Pulmonary artery endothelial cell (primary cell): ENCODE measurements around the gene NMNAT2. TPM values are rescaled to one million over a fixed set of nuclear protein-coding genes. Genes with fewer than 3 reads are reported as not detected.

Source experiments
- DNase-seq: peaks from one replicate; pipeline ENCODE4 v3.0.0-alpha.2; 2011; ENCODE audit warnings: low read depth, low spot score
- total RNA-seq: library from RNA; depleted of rRNA; stranded (reverse); fragments of >200 nt; gene quantifications from 2 replicates; pipeline ENCODE4 v1.2.3, GENCODE V29; 2014

The NMNAT2 gene
- total RNA-seq, 1 donor from 2014 or later = 0.20 TPM

DNA sequence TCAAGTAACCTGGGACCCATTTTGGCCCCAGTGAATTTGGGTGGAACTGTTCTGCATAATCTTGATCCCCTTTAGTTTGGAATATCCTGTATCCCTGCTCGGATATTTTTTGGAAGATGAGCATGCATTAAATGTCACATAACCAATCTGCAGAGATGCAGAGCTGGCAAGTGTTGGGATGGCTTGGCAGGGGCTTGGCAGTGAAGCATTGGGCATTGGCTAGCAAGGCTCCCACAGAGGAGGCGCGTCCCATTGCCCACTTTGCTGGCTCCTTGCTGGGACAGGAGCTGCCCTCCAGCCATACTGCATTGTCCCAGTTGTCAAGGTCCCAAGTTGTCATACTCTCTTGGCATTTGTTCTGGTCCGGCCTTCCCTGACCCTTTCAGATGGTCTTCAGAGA lies 202.2 kb downstream of the NMNAT2 start:
- DNase-seq = no peak

- DNase-seq = no peak
These were observed 203.0 kb downstream of the NMNAT2 start for GRCh38 chr1:183215076-183215720.

GRCh38 chr1:183214021-183214970 lies 203.9 kb downstream of the NMNAT2 start:
- DNase-seq = no peak

DNA sequence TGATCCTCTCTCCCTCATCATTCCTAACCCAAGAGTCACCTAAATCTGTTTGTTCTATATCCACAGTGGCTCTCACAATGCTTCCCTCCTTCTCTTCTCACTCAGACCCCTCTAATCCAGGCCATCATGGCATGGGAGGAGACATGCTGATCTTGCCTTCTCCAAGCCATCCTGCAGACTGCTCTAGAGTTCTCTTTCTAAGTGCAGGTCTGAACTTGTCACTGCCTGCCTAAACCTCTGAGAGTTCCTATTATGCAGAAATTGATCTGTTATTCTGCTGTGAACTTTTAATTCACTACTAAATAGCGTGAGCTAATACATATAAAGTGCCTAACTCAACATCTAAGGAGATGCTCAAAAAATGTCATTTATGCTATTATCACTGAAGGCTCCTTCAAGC lies 205.3 kb downstream of the NMNAT2 start:
- DNase-seq = no peak

GRCh38 chr1:183210681-183211080 lies 207.5 kb downstream of the NMNAT2 start:
- DNase-seq = no peak

DNA sequence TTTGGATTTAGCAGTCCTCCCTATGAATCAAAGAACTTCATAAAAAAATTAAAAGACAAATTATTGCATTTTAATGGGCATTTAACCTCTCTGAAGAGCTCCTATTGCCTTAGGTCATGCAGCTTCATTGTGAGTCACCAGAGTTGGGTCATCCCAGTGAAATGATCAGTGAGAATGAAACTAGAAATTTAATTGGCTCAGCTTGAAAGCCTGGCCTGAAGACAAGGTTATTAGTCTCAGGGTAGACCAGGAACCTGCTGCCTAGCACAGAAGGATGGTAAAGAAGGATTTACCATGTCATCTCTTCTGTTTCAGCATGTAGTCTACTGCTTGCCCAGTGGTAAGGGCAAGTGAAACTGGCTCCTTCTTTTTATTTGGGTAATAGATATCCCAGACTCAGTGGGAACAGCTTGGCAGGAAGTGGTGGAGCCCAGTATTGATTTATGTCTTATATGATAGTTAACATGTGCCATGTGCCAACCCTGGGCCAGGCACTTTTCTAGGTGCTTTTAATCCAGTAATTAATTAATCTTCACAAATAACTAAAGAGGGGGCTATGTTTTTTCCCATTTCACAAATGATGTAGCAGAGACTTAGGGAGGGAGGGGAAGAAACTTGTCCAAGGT lies 208.5 kb downstream of the NMNAT2 start:
- no peak for DNase-seq

- no peak for DNase-seq
These were observed 211.6 kb downstream of the NMNAT2 start for GRCh38 chr1:183206538-183207122.

DNA sequence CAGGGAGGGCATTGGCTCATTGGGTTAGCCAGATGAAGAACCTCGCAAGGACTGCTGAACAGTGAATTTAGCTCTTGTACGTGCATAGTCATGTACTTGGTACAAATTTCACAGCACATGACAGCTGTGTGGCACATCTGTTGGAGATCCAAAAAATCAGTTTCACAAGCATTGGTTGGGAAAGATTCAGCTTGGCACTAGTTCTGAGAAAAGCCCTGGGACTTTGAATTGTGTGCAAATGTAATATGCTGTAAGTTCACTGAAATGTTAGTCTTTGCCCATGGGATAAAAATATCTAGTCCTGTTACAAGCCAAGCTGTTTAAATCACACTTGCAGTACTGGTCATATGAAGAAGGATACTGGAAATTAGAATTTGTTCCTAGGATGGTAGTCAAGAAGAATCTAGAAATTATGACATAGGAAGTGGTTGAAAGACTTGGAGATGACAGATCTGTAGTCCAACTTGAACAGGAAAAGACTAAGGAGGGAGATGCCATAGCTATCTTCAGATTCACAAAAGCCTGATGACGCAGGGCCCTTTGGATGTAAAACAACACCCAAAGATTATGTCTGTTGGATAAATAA lies 212.9 kb downstream of the NMNAT2 start:
- no peak for DNase-seq

DNA sequence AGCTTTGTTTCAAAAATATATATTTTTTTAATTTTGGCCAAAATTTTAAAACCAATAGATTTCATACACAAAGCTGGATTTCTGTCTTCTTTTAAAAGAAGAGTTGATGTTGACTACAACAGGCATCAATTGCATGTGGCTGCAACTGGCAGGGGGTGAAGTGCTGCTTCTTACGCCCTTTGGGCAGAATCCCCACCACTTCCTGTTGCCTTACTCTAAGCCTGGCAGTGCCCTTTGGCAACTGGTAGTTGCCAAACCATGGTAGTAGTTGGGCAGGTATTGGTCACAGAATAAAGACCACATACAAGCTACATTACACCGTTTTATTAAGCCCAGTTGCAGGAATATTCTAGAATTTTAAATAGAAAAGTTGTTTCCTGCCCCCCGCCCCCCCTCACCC lies 215.1 kb downstream of the NMNAT2 start:
- no peak for DNase-seq

- no peak for DNase-seq
These were observed 217.7 kb downstream of the NMNAT2 start for GRCh38 chr1:183200451-183200850.

- DNase-seq = no peak
These were observed 218.9 kb downstream of the NMNAT2 start for GRCh38 chr1:183199304-183199703.

GRCh38 chr1:183198463-183198862 lies 219.7 kb downstream of the NMNAT2 start:
- no peak for DNase-seq

Other genes starting within 250 kb of the NMNAT2 start
- gene LAMC2, start 232.1 kb downstream of the NMNAT2 start, total RNA-seq = 13.0 and 24.1 TPM in 2 replicates
- 28.4 and 30.7 TPM in 2 replicates for gene SMG7, start 54.1 kb upstream of the NMNAT2 start, total RNA-seq
- 0.07 TPM in 1 of 2 replicates, not detected in the other for gene NCF2, start 172.1 kb upstream of the NMNAT2 start, total RNA-seq
- gene ARPC5, start 217.4 kb upstream of the NMNAT2 start, total RNA-seq = 312 and 356 TPM in 2 replicates
- gene APOBEC4, start 234.9 kb upstream of the NMNAT2 start, total RNA-seq = not detected in 2 replicates